Sigmoid colon (tissue), 3 donors: Measurements from ENCODE around the gene CTXND1.

Experiments used
- POLR2A ChIP-seq, 2 donors: fragments of 450-650 bp; IDR thresholded peaks; one replicate each; pipeline ENCODE4 v1.6.1; 2016; ENCODE audit warnings: antibody characterized with exemption in 2 of 2, mild to moderate bottlenecking in 2 of 2, moderate library complexity in 2 of 2
- TF ChIP-seq, protein P1 (sequence below), 4 experiments: fragments of 450-650 bp in 3 of 4; fragments of 200-600 bp in 1 of 4; IDR thresholded peaks; one replicate each; pipeline ENCODE4 v1.5.1; 2016 to 2019; ENCODE audit warnings: antibody characterized with exemption in 4 of 4, mild to moderate bottlenecking in 3 of 4, moderate library complexity in 2 of 4

DNA sequence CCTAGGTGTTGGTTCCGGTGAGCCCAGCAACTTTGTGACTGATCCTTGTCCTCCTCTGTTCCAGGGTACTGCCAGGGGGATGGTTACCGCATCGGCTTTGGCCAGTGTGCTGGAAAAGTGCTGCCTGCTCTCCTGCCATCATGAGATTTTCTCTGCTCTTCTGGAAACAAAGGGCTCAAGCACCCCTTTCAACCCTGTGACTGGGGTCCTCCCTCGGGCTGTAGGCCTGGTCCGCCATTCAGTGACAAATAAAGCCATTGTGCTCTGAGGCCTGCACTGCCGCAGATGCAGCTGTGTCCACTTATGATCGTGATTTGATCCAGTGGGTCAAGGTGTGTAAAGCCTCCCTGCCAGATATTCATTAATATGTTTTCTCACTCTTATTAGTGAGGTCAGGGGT lies 65.9 kb downstream of the CTXND1 start:
- TF ChIP-seq, protein P1, sequence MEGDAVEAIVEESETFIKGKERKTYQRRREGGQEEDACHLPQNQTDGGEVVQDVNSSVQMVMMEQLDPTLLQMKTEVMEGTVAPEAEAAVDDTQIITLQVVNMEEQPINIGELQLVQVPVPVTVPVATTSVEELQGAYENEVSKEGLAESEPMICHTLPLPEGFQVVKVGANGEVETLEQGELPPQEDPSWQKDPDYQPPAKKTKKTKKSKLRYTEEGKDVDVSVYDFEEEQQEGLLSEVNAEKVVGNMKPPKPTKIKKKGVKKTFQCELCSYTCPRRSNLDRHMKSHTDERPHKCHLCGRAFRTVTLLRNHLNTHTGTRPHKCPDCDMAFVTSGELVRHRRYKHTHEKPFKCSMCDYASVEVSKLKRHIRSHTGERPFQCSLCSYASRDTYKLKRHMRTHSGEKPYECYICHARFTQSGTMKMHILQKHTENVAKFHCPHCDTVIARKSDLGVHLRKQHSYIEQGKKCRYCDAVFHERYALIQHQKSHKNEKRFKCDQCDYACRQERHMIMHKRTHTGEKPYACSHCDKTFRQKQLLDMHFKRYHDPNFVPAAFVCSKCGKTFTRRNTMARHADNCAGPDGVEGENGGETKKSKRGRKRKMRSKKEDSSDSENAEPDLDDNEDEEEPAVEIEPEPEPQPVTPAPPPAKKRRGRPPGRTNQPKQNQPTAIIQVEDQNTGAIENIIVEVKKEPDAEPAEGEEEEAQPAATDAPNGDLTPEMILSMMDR (IDR thresholded peaks at IDR 0.05), result no peak
- no peak for TF ChIP-seq POLR2A (IDR thresholded peaks at IDR 0.05)
